K562 (cell line): ENCODE results near the gene CTNNA3. TPM values are rescaled to one million over a fixed set of nuclear protein-coding genes. Genes with fewer than 3 reads are reported as not detected.

Experiments
- ATAC-seq: fragments of 200-7000 bp; cut with Tn5 transposase; 3 replicates; pipeline ENCODE4 v1.9.1; 2020; ENCODE audit warnings: moderate library complexity
- BruUV-seq: library from RNA; stranded (reverse); fragments of 400-500 nt; replicated peaks from 2 replicates; lab custom pipeline; 2021; lab: Mats Ljungman, UMichigan
- CTCF ChIA-PET: fragments of 300-600 bp; formaldehyde crosslinking; extraction: SDS; loops from one replicate; lab custom pipeline; 2021; ENCODE audit warnings: low intra/inter-chr PET ratio; lab: Yijun Ruan, JAX
- POLR2A ChIA-PET: fragments of 300-600, 350-650 bp; sonication (Branson Sonifier 250); formaldehyde crosslinking; extraction: SDS; loops from one replicate; lab custom pipeline; 2021; ENCODE audit warnings: antibody characterized with exemption, inconsistent platforms; lab: Yijun Ruan, JAX
- DNase-seq, 4 experiments: peaks; one replicate each; pipeline versions ENCODE4 v3.0.0 to v3.0.0-alpha.2; 2011 to 2018; ENCODE audit warnings: low spot score in 3 of 4, mixed read lengths in 3 of 4; ENCODE audit errors: extremely low read depth in 1 of 4
- FAIRE-seq: peaks from 2 replicates; lab custom pipeline; 2011; peaks lifted over from hg19 to GRCh38; lab: Jason Lieb, UNC
- H2AFZ ChIP-seq: 2 replicates; pipeline ENCODE4 v1.6.0; 2011; ENCODE audit warnings: low read depth, low read length, control low read depth, inconsistent platforms
- H3K27ac ChIP-seq: fragments of 200-600 bp; 3 replicates; pipeline ENCODE4 v1.8.0; 2011; ENCODE audit warnings: low read depth, mild to moderate bottlenecking, control low read depth, inconsistent platforms, low read length, moderate library complexity, mixed read lengths; ENCODE audit errors: extremely low read depth
- H3K27me3 ChIP-seq, 2 experiments: fragments of 300-600 bp in 1 of 2; 2 replicates in 1 of 2; 3 replicates in 1 of 2; pipeline versions ENCODE4 v1.6.0 to v1.8.0; 2011; ENCODE audit warnings: inconsistent platforms in 2 of 2, low read length in 2 of 2, mild to moderate bottlenecking in 1 of 2, mixed read lengths in 1 of 2, moderate library complexity in 1 of 2; ENCODE audit not compliant: control insufficient read depth in 2 of 2, insufficient read depth in 2 of 2
- H3K36me3 ChIP-seq: fragments of 300-600 bp; 3 replicates; pipeline ENCODE4 v1.8.0; 2011; ENCODE audit warnings: mild to moderate bottlenecking, low read length, inconsistent platforms; ENCODE audit not compliant: control insufficient read depth, insufficient read depth
- H3K4me1 ChIP-seq, 2 experiments: fragments of 200-600 bp in 1 of 2; replicated peaks in 1 of 2; 2 replicates in 1 of 2; 3 replicates in 1 of 2; pipeline versions ENCODE4 v1.5.1 to v1.8.0; 2011; ENCODE audit warnings: inconsistent platforms in 2 of 2, low read length in 2 of 2, mild to moderate bottlenecking in 1 of 2, mixed read lengths in 1 of 2, moderate library complexity in 1 of 2; ENCODE audit not compliant: control insufficient read depth in 2 of 2, insufficient read depth in 2 of 2
- H3K4me2 ChIP-seq: 2 replicates; pipeline ENCODE4 v1.6.1; 2011; ENCODE audit warnings: low read length, control low read depth, inconsistent platforms, mixed read lengths; ENCODE audit not compliant: insufficient read depth
- H3K4me3 ChIP-seq: fragments of 200-600 bp; sonication (generic), shearing (Covaris generic); 2 replicates; pipeline ENCODE4 v1.5.1; 2016; ENCODE audit warnings: control low read depth, inconsistent platforms
- H3K79me2 ChIP-seq: fragments of 200-600 bp; 3 replicates; pipeline ENCODE4 v1.8.0; 2011; ENCODE audit warnings: low read length, inconsistent platforms; ENCODE audit not compliant: control insufficient read depth, insufficient read depth
- H3K9ac ChIP-seq, 2 experiments: 2 replicates each; pipeline versions ENCODE4 v1.6.0 to v1.6.1; 2011; ENCODE audit warnings: low read depth in 2 of 2, low read length in 2 of 2, control low read depth in 1 of 2, inconsistent platforms in 1 of 2, mild to moderate bottlenecking in 1 of 2, mixed read lengths in 1 of 2; ENCODE audit not compliant: insufficient read depth in 1 of 2
- H3K9me1 ChIP-seq: one replicate; pipeline ENCODE4 v1.6.0; 2011; ENCODE audit warnings: inconsistent platforms, mild to moderate bottlenecking, low read length, moderate library complexity; ENCODE audit not compliant: control insufficient read depth, insufficient read depth
- H3K9me3 ChIP-seq: replicated peaks from 2 replicates; pipeline ENCODE4 v1.5.1; 2011; ENCODE audit warnings: low read depth, low read length, inconsistent platforms; ENCODE audit not compliant: control insufficient read depth, insufficient read depth
- H4K20me1 ChIP-seq: replicated peaks from 2 replicates; pipeline ENCODE4 v1.6.1; 2011; ENCODE audit warnings: low read length, inconsistent platforms, mixed read lengths; ENCODE audit not compliant: control insufficient read depth, insufficient read depth
- ETS1 ChIP-seq: conservative IDR thresholded peaks from 2 replicates; pipeline ENCODE4 v1.6.1; 2011; ENCODE audit warnings: low read depth, mild to moderate bottlenecking, low read length; ENCODE audit not compliant: control insufficient read depth
- FOXJ2 ChIP-seq: fragments of 200-800 bp; sonication (Bioruptor generic); IDR thresholded peaks from 2 replicates; pipeline ENCODE4 v1.6.1; 2016; ENCODE audit warnings: missing genetic modification characterization, missing compliant biosample characterization
- HBP1 ChIP-seq: fragments of 450-650 bp; formaldehyde crosslinking; IDR thresholded peaks from 2 replicates; pipeline ENCODE4 v1.4.0; 2022; ENCODE audit warnings: missing genetic modification characterization
- MAFF ChIP-seq: IDR thresholded peaks from 2 replicates; pipeline ENCODE4 v1.6.1; 2012; ENCODE audit warnings: low read length, improper control_type of control experiment
- NFATC3 ChIP-seq: fragments of 450-650 bp; IDR thresholded peaks from 2 replicates; pipeline ENCODE4 v1.6.1; 2017; ENCODE audit warnings: mild to moderate bottlenecking
- RAD51 ChIP-seq: fragments of 450-650 bp; IDR thresholded peaks from 2 replicates; pipeline ENCODE4 v1.7.1; 2016; ENCODE audit warnings: low read depth, mild to moderate bottlenecking, borderline replicate concordance
- ZNF197 ChIP-seq: fragments of 200-800 bp; sonication (Bioruptor generic); IDR thresholded peaks from 2 replicates; pipeline ENCODE4 v1.6.1; 2016; ENCODE audit warnings: low read depth, missing genetic modification characterization, missing compliant biosample characterization
- WGBS: fragments of 100-300 bp; shearing (Covaris generic); methylation state at CpG from one replicate; pipeline ENCODE4 v1.1.6; 2016; ENCODE audit warnings: low coverage, mixed read lengths; ENCODE audit not compliant: insufficient coverage; ENCODE audit errors: missing lambda C conversion rate; 5-methylcytosine and 5-hydroxymethylcytosine counted together
- in situ Hi-C: fragments of 300-500 bp; cut with MboI; formaldehyde crosslinking; loops from 4 replicates; pipeline ENCODE4 v1.15.0; 2018; ENCODE audit warnings: inconsistent platforms, mixed read lengths
- intact Hi-C: fragments of 100-400 bp; cut with micrococcal nuclease; formaldehyde crosslinking; loops from 2 replicates; pipeline ENCODE4 v1.14.2; 2022
- polyA plus RNA-seq, 8 experiments: library from polyadenylated mRNA; depleted of rRNA in 4 of 8; stranded (reverse) in 5 of 8; unstranded in 3 of 8; fragments of >200 nt; fragmentation: Nextera tagmentation in 2 of 8; fragmentation: Illumina TruSeq in 1 of 8; extraction: Ambion mirVana in 2 of 8; extraction: Trizol in 1 of 8; gene quantifications; 2 replicates each; pipeline versions ENCODE4 v1.2.1 to v1.2.3, GENCODE V29; 2011 to 2014; ENCODE audit warnings: inconsistent platforms in 1 of 8, missing spikeins in 1 of 8
- total RNA-seq, 7 experiments: library from RNA; depleted of rRNA in 6 of 7; stranded (reverse); fragments of >200 nt in 6 of 7; fragmentation: Illumina TruSeq in 2 of 7; extraction: Trizol in 2 of 7; gene quantifications; 2 replicates each; pipeline versions ENCODE4 v1.2.1 to v1.2.3, GENCODE V29; 2011 to 2021; ENCODE audit warnings: low replicate concordance in 1 of 7

CTNNA3 gene
- total and polyA plus RNA-seq, 9 of the 15 experiments (the other 6 are each of a cell fraction or from before 2014, with no cell fraction given): 0.04 TPM; not detected in 8

- H3K79me2 ChIP-seq: no peaks in the 10 kb centered on the region
- no peaks in the 10 kb centered on the region; the same call in 1 of the 2 replicates for H3K9me3 ChIP-seq
- ATAC-seq (no peak), DNase-seq (no peak), FAIRE-seq (no peak)
- no peak overlapping the region for H3K9ac ChIP-seq
- ChIA-PET CTCF (no interaction called here), POLR2A (no interaction called here)
- no TSS peak for BruUV-seq
- no peaks in the 10 kb centered on the region for H3K4me1 ChIP-seq
- intact Hi-C loops: no loop called here
- H3K4me2 ChIP-seq: no peak overlapping the region
- H4K20me1 ChIP-seq: no peaks in the 10 kb centered on the region
- no peak overlapping the region for H2AFZ ChIP-seq
- H3K27me3 ChIP-seq: no peaks in the 10 kb centered on the region
- WGBS: under 1% methylated on average over 4 of the region's 4 CpGs
- H3K9me1 ChIP-seq: no peaks in the 10 kb centered on the region
- TF ChIP-seq ETS1 (no peak), NFATC3 (no peak), HBP1 (CRISPR knock-in tag) (no peak)
- in situ Hi-C loops: no loop called here
- no peak overlapping the region for H3K27ac ChIP-seq
- no peaks in the 10 kb centered on the region for H3K36me3 ChIP-seq
- H3K4me3 ChIP-seq: no peak overlapping the region
Observed at GRCh38 chr10:66809402-66809801, 886.6 kb downstream of the CTNNA3 start.

GRCh38 chr10:66805612-66806011 lies 890.4 kb downstream of the CTNNA3 start:
- H3K79me2 ChIP-seq: no peaks in the 10 kb centered on the region
- H3K4me3 ChIP-seq: no peak overlapping the region
- 0% methylated on average over 1 of the region's 1 CpG for WGBS
- H3K4me2 ChIP-seq: no peak overlapping the region
- no peak overlapping the region for H3K9ac ChIP-seq
- H3K9me1 ChIP-seq: no peaks in the 10 kb centered on the region
- POLR2A ChIA-PET: no interaction called here
- no peak for ATAC-seq
- no peak for DNase-seq
- no peak overlapping the region for H3K27ac ChIP-seq
- BruUV-seq: no TSS peak
- no peaks in the 10 kb centered on the region for H3K36me3 ChIP-seq
- no peak for FAIRE-seq
- in situ Hi-C loops: no loop called here
- H3K27me3 ChIP-seq: no peaks in the 10 kb centered on the region
- intact Hi-C loops: no loop called here
- H3K4me1 ChIP-seq: no peaks in the 10 kb centered on the region
- H3K9me3 ChIP-seq: no peaks in the 10 kb centered on the region; the same call in 1 of the 2 replicates
- H2AFZ ChIP-seq: no peak overlapping the region
- CTCF ChIA-PET: no interaction called here
- no peak for TF ChIP-seq RAD51
- TF ChIP-seq MAFF: no peak
- TF ChIP-seq FOXJ2 (tag): no peak
- TF ChIP-seq ZNF197: no peak
- TF ChIP-seq, all 486 proteins: peak for 0
- H4K20me1 ChIP-seq: no peaks in the 10 kb centered on the region
